Activated naive CD8-positive, alpha-beta T cell treated with anti-CD3 and anti-CD28 coated beads, Interleukin-2, amount 50 U/mL, for 16 hours (primary cell): ENCODE data around the gene MYRIP.
"Not testable (repeated sequence)": the region's sequence is repeated elsewhere in the genome, so short reads cannot be mapped to it uniquely, and the experiment has no call there.

Experiments
- DNase-seq: peaks from one replicate; pipeline ENCODE4 v3.0.0-alpha.2; 2020; ENCODE audit warnings: low read depth, low spot score

Gene MYRIP

DNA sequence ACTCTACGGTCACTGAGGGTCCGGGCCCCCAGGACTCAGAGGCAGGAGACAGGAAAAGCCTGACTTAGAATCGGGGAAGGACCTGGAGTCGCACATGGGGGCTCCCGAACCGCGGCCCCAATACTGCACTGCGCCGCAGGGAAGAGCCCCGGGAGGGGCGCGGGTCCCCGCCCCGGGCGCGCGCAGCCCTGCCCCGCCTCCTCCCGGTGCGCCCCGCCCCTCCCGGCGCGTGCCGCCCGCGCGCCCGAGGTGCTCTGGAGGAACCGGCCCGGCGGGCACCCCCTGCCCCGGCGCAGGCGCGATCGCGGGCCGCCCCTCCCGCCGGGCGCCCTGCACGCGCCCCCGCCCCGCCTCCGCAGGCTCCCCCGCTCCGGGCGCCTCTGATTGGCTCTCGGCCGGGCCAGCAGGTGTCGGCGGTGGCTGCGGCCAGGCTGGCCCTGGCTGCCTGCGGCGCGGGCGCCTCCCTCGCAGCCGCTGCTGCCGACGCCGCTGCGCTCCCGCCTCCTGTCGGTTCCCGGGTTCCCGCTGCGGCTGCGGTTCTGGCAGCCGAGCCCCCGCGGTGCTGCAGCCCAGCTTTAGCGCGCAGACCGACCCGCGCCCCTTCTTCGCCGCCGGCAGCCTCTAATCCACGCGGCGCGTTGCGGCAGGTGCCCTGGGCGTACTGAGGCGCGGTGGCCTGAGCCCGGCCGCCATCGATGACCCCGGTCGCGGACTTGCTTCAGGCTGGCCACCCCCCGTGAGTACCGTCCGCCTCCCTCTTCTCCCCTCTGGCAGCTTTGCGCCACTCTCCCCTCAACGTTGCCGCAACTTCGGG, at the start of gene MYRIP:
Gene MYRIP (plus strand): TSS at position 429 of the 814 bp plus-strand sequence. CDS start 91,208 bp downstream, outside the sequence.
- no peak for DNase-seq

DNA sequence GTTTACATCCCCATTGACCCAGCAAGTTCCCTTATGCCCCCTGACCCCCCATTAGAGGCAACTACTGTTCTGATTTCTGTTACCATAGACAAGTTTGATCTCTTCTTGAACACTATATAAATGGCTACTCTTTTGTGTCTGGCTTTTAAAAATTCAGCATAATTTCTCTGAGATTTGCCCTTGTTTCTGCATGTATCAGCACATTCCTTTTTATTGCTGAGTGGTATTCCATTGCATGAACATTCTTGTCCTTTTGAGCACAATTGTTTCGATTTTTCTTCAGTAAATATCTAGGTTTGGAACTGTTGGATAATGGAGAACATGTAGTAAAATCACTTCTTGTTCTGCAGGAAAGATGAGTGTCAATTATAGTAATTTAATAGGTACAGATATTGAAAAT, 49.1 kb upstream of the MYRIP start:
- DNase-seq: no peak

DNA sequence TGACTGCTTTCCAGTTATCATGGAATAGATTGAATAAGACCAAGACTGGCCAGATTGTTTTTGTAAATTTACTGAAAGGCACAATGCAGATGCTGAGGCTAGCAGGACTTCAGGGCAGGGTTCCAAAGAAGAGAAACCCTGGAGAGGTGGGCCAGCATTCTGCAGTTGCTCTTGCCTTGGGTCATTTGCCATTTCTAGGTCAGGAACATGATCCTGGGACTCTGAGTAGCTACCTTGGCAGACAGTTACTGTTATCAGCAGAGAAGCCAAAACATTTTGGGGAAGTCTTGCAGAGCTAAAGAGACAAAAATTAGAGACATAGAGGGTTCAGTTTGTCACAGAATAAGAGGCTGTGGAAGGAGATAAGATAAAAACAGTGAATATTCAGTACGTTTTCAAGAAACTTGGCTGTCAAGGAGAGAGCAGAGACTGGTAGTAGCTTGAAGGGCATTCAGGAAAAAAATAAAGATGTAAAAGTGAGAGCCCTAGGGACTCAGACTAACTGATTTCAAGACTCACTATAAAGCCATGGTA, 46.8 kb upstream of the MYRIP start:
- DNase-seq: no peak

DNA sequence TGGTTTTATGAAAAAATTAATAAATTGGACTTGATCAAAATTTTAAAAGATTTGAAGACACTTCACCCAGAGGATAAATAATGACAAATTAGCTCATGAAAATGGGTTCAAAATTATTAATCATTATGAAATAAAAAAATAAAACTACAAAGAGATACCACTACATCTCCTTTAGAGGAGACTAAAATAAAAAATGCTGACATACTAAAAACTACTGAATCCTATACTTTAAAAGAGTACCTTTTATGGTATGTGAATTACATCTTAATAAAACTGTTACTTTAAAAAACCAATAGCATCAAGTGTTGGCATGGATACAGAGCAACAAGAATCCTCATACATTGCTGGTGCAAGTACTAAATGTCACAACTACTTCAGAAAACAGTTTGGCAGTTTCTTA, 46.0 kb upstream of the MYRIP start:
- no peak for DNase-seq

DNA sequence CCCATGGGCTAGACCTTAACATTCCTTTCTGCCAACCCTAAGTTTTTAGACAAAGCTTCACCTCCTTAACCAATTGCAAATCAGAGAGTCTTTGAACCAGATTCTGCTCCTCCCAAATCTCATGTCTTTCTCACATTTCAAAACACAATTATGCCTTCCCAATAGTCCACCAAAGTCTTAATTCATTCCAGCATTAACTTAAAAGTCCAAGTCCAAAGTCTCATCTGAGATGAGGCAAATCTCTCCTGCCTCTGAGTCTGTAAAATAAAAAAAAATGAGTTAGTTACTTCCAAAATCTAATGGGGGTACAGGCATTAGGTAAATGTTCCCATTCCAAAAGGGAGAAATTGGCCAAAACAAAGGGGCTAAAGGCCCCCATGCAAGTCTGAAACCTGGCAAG, 43.8 kb upstream of the MYRIP start:
- no peak for DNase-seq

DNA sequence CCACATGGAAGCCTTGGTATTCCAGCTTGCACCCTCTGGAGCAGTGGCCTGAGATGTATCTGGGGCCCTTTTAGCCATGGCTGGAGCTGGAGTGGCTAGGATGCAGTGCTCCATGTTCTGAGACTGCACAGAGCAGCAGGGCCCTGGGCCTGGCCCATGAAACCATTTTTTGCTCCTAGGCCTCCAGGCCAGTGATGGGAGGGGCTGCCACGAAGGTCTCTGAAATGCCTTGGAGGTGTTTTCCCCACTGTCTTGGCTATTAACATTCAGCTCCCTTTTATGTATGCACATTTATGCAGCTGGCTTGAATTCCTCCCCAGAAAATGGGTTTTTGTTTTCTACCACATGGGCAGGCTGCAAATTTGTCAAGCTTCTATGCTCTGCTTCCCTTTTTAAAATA, 43.0 kb upstream of the MYRIP start:
- no peak for DNase-seq

DNA sequence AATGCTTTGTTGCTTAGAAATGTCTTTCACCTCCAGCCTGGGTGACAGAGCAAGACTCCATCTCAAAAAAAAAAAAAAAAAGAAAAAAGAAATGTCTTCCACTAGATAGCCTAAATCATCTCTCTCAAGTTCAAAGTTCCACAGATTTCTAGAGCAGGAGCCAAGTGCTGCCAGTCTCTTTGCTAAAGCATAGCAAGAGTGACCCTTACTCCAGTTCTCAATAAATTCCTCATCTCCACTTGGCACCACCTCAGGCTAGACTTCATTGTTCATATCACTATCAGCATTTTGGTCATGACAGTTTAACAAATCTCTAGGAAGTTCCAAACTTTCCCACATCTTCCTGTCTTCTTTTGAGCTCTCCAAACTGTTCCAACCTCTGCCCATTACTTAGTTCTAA, 42.5 kb upstream of the MYRIP start:
- DNase-seq: not testable (repeated sequence)

DNA sequence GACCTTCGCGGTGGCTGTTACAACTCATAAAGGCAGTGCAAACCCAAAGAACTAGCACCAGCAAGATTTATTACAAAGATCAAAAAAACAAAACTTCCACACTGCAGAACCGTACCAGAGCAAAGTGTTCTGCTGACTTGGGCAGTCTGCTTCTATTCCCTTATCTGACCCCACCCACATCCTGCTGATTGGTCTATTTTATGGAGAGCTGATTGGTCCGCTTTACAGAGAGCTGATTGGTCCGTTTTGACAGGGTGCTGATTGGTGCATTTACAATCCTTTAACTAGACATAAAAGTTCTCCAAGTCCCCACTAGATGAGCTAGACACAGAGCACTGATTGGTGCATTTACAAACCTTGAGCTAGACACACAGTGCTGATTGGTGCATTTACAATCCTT, 31.2 kb upstream of the MYRIP start:
- not testable (repeated sequence) for DNase-seq

DNA sequence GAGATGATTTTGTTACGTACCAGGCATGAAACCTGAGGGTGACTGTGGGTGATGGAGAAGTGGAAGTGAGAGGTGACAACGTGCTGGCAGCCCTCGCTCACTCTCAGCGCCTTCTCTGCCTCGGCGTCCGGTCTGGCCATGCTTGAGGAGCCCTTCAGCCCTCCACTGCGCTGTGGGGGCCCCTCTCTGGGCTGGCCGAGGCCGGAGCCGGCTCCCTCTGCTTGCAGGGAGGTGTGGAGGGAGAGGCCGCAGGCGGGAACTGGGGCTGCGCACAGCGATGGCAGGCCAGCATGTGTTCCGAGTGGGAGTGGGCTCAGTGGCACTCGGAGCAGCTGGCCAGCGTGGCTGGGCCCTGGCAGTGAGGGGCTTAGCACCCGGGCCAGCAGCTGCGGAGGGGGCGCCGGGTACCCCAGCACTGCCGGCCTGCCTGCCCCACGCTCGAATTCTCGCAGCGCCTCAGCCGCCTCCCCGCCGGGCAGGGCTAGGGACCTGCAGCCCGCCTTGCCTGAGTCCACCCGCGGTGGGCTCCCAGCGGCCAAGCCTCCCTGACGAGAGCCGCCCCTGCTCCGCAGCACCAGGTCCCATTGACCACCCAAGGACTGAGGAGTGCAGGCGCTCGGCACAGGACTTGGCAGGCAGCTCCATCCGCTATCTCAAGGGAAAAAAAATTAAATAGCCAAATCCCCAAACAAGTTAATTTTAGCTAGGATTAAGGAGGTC, 29.7 kb upstream of the MYRIP start:
- no peak for DNase-seq

DNA sequence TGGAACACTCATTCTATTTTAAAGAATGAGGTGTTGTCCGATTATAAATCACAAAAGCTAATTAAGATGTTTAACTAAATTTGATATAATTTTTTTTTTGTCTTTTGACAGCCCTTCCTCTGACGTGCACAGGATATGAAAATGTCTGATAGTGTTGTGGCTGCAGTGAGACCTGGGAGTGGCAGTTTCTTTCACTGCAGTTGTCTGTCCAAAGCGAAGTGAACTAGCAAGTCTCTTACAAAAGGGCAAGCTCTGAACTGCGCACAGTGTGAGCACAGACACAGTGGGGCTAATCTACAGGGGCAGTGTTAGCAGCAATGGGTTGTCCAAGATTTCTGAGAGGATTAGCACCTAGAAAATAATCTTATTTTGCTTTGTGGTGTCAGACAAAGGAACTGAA, 29.1 kb upstream of the MYRIP start:
- DNase-seq: no peak

DNA sequence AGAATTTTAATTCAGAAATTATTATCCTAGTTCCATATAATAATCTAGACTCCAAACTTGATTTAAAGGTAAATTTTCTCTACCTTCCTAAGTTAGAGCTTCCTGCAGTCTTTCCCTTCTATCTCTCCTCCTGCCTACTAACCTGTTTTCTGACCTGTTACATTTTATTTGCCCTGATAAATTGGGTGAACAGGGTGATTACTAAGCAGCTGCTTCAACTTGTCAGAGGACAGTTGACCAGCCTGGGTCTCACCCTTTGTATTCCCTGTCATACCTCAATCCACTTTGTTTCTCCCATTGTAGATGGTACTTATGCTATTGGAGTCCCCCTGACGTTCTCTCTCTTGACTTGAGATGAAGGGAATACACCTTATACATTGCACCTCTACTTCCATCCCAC, 28.4 kb upstream of the MYRIP start:
- DNase-seq: no peak

DNA sequence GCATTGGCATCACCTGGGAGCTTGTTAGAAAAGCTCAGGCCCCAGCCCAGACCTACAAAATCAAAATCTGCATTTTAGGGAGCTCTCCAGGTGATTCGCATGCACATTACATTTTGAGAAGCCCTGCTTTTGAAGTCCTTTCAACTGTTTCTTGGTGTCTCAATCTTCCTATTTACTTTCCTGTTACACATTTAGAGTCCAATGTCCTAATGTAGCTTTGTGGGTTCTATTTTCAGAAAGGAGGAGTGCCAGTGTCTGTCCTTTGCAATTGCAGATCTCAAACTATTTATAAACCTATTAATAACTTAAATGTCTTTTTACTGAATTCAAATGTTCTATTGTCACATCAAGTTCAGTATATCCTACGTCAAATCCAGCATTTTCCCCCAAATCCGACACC, 27.8 kb upstream of the MYRIP start:
- no peak for DNase-seq

DNA sequence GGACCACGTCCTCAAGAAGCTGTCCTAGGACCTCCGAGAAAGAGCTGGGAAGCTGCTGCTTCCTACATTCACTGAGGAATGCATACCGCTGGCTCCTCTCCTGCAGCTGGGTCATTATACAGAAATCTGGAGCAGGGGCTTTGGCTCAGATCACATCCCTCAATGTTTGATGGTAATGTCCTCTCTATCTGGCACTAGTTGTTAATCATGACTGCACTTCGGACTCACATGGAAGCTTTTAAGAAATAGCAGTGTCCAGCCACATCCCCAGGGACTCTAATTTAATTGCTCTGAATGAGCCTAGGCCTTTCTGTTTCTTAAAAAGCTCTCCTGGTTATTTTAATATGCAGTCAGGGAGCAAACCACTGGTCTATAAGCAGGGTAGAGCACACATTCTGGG, 25.7 kb upstream of the MYRIP start:
- no peak for DNase-seq

DNA sequence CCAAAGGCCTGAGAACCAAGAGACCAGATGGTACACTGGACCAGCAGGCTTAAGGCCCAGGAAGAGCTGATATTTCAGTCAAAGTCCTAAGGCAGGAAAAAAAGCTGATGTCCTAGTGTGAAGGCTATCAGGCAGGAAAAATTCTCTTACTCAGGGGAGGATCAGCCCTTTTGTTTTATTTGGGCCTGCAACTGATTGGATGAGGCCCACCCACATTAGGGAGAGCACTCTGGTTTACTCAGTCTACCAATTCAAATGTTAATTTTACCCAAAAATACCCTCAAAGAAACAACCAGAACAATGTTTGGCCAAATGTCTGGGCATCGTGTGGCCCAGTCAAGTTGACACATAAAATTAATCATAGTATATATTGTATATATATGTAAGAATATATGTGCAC, 24.5 kb upstream of the MYRIP start:
- no peak for DNase-seq

DNA sequence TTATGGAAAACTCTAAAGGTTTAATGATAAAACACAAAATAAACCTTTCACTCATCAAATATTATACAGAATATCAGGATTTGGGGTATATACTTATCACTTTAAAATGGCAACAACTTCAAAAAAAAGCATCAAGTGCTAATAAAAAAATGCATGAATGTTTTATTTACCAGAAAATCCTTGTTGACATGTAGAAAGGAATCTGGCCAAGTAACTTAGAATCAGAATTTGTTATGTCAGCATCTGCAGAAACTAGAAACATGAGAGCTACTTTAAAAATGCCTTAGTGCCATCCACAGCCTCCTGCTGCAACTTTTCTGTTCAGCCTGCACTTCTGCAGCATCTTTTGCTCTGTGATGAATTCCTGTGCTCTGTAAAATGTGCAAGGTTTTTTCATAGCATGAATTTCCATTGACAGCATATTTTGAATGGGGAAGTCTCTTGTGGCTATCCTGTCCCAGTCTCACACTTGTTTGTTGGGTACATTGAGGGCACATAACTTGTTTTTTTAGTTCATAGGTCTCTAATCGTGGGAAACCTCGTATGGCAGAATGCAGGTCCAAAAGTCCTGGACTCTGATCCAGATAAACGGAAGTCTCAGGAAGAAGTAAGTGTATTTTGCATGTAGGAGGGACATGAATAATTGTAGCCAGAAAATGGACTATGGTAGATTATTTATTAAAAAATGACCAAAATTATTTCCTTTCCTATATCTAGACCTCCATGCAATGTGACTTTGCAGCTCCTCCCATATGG, 21.1 kb upstream of the MYRIP start:
- no peak for DNase-seq

DNA sequence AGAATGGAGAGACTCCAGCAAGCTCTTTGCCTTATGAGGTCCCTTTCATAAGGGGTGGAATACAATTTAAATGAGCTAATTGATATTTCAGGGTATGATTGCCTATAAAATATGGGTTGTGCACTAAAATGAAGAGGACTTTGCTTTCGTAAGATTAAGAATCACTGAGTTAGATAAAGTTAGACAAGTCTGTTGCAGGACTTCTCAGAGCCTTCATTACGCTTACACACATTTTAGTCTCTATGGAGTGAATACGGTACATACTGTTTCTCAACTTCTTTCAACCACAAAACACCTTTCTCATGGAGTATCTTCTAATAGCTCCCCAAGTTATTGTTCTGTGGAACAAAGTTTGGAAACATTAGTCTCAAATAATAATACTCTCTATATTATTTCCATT, 17.8 kb upstream of the MYRIP start:
- DNase-seq: no peak

DNA sequence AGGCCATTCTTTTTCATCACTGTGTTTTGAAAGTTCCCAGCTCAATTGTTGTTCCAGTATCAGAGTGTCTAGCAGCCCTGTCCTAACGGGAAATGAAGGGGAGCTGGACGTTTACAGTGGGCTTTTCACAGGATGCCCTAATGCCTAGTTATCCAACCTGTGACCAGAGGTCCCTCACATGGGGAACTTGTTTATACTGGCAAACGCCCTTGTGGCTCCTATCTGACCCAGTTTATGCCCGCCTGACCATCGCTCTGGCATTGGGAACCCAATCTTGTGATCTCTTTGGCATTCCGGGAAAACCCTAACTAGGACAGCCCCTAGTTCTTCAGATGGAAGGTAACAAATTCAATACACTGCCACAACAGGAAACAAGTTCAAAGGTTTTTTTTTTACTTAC, 14.5 kb upstream of the MYRIP start:
- DNase-seq: no peak

DNA sequence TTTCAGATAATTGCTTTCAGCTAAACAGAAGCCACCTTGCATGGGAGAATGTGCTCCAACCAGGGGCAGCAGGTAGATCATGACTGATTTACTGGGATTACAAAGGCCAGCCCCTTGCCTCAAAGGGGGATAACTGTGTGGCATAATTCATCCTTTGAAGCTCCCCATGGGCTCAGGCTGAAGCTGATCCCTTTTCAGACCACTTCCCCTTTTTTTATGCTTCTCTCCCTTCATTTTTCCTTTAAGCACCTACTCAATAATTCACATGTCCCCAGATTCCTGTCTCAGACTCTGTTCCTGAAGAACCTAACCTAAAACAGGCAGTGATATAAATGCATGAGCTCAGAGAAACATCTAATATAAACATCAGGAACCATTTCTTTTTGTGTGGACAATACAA, 8.2 kb upstream of the MYRIP start:
- no peak for DNase-seq

DNA sequence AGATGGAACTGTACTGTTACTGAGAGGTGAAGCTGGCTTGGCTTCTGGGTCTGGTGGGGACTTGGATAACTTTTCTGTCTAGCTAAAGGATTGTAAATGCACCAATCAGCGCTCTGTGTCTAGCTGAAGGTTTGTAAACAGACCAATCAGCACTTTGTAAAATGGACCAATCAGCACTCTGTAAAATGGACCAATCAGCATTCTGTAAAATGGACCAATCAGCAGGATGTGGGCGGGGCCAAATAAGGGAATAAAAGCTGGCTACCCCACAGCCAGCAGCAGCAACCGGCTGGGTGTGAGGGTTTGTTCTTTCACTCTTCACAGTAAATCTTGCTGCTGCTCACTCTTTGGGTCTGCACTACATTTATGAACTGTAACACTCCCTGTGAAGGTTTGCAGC, 6.9 kb upstream of the MYRIP start:
- not testable (repeated sequence) for DNase-seq

DNA sequence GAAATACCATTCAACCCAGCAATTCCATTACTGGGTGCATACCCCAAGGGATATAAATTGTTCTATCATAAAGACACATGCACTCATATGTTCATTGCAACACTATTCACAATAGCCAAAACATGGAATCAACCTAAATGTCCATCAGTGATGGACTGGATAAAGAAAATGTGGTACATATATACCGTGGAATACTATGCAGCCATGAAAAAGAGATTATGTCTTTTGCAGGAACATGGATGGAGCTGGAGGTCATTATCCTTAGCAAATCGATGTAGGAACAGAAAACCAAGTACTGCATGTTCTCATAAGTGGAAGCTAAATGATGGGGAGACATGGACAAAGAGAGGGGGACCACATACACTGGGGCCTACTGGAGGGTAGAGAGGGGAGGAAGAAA, 5.5 kb upstream of the MYRIP start:
- DNase-seq: no peak

DNA sequence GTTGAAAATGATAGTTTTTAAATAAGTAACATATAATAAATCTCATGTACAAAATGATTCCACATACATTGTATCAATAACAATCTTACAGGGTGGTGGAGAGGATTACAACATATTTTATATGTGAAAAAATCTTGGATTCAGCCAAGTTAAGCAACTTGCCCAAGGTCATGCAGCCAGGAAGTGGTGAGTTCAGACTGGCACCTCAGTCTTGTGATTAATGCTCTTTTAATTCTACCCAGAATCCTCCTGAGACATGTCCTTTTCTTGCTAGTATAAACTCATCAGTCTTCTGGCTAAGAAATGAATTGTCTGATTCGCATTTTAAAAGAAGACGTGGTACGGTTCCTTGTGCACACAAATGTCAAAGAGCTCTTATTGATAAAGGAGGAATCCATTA, 4.5 kb upstream of the MYRIP start:
- DNase-seq: no peak

DNA sequence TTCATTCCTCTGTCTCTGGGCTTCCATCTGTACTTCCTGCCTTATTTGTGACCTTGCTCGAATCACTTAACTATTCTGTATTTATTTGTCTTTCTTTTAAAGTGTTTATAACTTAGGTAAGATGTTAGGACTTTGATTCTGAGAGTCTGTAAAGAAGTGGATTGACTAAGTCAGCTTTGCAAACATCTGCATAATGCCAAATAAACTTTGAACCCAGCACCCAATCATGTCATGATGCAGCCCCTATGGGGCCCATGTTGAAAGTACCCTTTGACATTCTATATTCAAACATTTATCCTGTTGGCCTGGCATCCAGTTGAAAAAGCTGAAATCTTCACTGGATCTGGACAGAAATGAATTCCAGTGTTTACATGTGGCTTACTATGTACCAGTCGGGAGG, 3.8 kb upstream of the MYRIP start:
- DNase-seq: no peak
